Stimulated activated CD8-positive, alpha-beta memory T cell treated with anti-CD3 and anti-CD28 coated beads, Interleukin-7, amount 100 ng/mL, for 24 hours (primary cell): ENCODE results near the gene FANCM.
A peak's percentile ranks its signal among the peaks of the same experiment; 100 is the strongest.

ENCODE experiments used
- DNase-seq: peaks from one replicate; pipeline ENCODE4 v3.0.0-alpha.2; 2020; ENCODE audit warnings: low read depth

FANCM gene, protein sequence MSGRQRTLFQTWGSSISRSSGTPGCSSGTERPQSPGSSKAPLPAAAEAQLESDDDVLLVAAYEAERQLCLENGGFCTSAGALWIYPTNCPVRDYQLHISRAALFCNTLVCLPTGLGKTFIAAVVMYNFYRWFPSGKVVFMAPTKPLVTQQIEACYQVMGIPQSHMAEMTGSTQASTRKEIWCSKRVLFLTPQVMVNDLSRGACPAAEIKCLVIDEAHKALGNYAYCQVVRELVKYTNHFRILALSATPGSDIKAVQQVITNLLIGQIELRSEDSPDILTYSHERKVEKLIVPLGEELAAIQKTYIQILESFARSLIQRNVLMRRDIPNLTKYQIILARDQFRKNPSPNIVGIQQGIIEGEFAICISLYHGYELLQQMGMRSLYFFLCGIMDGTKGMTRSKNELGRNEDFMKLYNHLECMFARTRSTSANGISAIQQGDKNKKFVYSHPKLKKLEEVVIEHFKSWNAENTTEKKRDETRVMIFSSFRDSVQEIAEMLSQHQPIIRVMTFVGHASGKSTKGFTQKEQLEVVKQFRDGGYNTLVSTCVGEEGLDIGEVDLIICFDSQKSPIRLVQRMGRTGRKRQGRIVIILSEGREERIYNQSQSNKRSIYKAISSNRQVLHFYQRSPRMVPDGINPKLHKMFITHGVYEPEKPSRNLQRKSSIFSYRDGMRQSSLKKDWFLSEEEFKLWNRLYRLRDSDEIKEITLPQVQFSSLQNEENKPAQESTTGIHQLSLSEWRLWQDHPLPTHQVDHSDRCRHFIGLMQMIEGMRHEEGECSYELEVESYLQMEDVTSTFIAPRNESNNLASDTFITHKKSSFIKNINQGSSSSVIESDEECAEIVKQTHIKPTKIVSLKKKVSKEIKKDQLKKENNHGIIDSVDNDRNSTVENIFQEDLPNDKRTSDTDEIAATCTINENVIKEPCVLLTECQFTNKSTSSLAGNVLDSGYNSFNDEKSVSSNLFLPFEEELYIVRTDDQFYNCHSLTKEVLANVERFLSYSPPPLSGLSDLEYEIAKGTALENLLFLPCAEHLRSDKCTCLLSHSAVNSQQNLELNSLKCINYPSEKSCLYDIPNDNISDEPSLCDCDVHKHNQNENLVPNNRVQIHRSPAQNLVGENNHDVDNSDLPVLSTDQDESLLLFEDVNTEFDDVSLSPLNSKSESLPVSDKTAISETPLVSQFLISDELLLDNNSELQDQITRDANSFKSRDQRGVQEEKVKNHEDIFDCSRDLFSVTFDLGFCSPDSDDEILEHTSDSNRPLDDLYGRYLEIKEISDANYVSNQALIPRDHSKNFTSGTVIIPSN (N-terminal part only)

GRCh38 chr14:45135659-45136395, at the start of gene FANCM:
Gene FANCM (plus strand): TSS chr14:45135930. CDS start chr14:45136032, 102 bp downstream.
- peak; percentile 61 for DNase-seq

DNA sequence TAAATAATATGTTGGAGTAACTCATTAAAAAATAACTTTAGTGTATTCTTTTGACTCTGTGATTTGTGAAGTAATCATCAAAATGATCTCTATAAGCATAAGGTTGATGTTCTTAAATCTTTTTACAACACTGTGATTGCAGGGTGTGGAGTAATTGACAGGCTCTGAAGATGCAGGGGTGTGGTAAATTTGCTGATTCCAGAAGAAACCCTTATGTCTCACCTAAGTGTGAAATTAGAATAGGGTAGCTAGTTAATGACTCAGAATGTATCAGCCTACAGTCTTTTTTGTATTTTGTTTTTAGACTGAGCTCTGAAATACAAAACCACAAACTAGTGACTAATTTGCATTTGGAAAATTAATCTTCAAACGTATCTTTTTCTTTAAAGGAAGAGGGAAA, 45.9 kb upstream of the FANCM start:
- no peak for DNase-seq

- DNase-seq: no peak
These were observed 44.0 kb upstream of the FANCM start for GRCh38 chr14:45091710-45092109.

DNA sequence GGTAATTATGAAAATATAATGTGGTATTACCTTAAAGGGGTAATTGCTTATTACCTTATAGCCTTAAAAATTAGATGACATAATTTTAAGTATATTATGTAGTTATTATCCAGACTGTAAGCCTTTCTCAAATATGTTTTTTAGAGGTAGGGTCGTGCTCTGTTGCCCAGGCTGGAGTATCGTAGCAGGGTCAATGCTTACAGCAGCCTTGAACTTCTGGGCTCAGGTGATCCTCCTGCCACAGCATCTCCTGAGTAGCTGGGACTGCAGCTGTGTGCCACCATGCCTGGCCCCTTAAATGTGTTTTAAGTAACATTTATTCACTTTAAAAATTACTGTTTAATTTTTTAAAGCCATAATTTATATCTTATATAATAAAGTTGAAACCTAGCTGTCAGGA, 41.5 kb upstream of the FANCM start:
- no peak for DNase-seq

- DNase-seq: no peak
These were observed 40.6 kb upstream of the FANCM start for GRCh38 chr14:45095143-45095542.

DNA sequence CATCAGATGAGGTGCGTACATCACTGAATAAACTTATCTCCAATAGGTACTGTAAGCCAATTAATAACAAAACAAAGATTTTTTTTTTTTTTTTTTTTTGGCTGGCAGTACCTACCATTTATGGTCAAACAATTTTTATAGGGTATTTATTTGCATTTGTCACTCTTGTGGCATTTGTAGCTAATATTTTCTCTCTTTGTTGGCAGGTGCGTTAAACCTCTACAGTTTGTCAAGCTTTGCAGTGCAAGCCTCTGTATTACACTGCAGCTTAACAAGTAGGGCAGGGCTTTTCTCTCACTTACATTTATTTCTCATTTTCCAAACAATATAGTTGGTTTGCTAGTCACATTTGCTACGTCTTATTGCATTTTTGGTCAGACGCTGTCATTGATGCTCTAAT, 39.5 kb upstream of the FANCM start:
- DNase-seq: no peak

DNA sequence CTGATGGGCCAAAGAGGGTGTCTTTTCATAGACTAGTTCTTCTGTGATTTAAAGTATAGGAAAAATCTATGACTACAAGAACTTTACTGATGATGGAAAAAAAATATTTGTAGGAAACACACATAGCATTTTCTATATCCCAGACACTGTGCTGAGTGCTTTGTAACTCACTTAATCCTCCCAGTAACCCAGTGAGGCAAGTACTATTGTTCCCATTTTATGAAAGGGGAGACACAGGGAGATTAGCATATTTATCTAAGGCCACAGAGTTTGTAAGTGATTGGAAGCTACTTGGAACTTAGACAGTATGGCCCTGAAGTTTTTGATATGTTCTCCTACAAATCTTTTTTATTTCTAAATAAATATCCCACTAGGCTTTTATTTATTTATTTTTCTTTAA, 31.9 kb upstream of the FANCM start:
- no peak for DNase-seq

GRCh38 chr14:45104561-45104960, 31.2 kb upstream of the FANCM start:
- DNase-seq: no peak

- no peak for DNase-seq
These were observed 22.6 kb upstream of the FANCM start for GRCh38 chr14:45112896-45113781.

DNA sequence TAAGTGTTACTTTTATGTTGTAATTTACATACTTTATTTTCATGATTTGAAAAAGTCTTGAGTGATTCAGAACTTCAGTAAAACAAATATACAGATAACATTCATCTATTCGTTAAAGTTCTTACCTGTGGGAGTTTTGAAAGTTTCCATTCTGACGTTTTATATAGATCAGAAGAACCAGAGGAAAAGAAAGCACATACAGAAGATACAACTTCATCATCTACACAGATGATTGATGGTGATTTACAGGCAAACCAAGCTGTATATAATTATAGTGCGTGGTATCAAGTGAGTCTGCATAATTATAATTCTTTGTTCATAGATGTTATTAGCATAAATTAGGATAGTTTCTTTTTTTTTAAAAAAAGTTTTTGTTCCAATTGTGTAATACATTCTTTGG, 21.4 kb upstream of the FANCM start:
- no peak for DNase-seq

DNA sequence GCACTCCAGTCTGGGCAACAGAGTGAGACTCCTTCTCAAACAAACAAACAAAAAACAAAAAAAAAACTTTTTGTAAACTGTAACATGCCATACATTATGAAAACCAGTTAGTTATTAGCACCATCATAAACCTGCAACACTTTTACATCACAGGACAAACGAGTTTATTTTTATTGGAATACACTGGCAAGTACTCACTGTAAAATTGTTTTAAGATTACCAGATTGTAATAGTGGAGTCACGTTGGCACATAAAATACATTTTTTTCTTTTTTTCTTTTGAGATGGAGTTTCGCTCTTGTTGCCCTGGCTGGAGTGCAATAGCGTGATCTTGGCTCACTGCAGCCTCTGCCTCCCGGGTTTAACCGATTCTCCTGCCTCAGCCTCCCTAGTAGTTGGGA, 17.1 kb upstream of the FANCM start:
- no peak for DNase-seq

DNA sequence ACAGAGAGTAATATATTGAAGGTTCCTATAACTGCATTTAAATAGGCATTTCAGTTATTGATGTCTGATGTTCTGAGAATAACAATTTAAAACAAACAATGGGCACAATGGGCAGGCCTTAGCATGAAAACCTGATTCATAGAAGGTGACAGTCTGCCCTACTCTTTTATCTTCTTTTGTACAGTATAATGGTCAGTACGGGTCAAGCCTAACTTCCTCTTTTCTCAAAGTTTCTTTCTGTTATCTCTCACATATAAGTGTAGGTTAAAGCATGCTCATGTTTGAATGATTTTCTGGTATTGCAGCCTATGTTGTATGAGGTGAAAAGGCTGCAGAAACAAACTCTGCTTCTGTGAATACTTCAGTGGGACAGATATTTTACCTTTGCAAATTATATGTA, 15.6 kb upstream of the FANCM start:
- DNase-seq: no peak

GRCh38 chr14:45123271-45123670, 12.5 kb upstream of the FANCM start:
- no peak for DNase-seq

- DNase-seq: no peak
These were observed 10.0 kb upstream of the FANCM start for GRCh38 chr14:45125754-45126153.

DNA sequence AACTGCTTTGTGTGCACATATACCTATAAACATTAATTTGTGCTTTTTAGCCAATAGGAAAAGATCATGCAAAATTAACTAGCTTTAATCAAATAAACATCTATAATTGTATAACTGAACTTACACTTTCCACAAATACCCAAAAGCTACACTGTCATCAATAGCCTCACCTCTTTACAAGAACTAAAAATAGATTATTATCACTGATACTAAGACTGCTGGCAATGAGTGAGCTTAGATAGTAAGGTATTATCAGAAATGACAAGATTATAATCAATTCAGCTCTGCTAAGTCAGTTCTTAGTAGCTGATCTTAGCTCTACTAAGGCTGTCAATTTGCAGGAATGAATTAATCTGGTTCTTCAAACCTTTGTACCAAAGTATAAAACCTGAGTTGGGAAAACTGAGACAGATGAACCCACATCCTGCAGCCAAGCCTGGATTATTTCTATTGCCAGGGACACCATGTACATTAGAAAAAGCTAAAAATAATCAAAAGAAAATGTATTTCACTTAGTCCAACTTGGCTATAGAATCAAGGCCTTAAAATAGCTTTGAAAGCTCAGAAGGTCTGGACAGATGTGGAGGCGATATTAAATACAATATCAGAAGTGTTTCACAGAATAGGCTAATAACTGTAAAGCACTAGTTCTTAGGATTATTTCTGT, 6.6 kb upstream of the FANCM start:
- no peak for DNase-seq

DNA sequence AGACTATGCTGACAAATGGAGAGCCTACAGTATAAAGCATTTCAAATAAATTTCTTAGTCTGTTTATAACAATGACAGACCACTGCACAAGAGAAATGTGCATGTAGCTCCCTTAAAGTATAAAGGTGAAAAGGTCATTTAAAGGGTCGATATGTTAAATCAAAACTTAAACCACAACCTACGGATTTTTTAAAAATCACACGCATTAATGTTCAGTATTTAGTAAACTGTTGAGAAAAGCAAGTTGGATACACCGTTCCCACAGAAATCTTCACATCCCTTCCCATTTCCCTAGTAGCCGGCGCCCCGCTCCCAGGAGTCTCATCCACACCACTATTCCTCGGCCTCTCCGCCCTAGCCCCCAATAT, 2.1 kb upstream of the FANCM start:
- no peak for DNase-seq

- DNase-seq: peak; percentile 86
These were observed 1.4 kb upstream of the FANCM start, which contains the start of gene FKBP3 for GRCh38 chr14:45134051-45134958. Gene FKBP3 (minus strand): TSS chr14:45134481. CDS start chr14:45134456, 25 bp downstream.

DNA sequence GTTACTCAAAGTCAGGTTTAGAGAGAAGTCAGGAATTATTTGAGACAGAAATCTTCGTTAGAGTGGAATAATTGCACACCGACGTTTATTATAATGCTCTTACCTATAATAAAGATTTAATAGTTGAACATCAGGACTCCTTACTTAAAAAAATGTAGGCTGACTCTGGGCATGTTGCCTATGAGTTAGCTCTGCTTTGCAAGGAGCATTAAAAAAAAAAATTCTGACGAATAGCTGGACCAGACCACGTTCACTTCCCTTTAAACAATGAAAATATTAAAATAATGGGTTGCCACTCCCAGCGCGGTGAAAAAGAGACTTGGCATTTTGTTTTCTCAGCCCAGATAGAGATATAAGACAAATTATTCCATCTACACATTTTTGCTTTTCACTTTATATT, 574 bp upstream of the FANCM start:
- DNase-seq: no peak

DNA sequence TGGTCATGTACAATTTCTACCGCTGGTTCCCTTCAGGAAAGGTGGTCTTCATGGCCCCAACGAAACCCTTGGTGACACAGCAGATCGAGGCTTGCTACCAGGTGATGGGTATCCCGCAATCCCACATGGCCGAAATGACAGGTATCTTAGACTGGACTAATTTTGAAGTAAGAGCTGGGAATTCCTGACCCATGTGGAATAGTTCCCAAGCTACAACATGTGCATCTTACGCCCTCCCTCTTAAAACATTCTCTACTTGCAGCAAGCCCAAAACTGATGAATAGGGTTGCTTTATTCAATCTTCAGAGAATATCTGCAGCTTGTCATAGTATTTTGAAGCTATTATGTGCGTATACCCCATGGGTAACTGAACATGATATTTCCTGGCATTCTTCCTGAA, 669 bp downstream of the FANCM start:
- DNase-seq: no peak
